Naive thymus-derived CD4-positive, alpha-beta T cell (primary cell): ENCODE data around the gene RABL2B. TPM values are rescaled to one million over a fixed set of nuclear protein-coding genes. Genes with fewer than 3 reads are reported as not detected.

Source experiments
- ATAC-seq: fragments of 150-1000 bp; cut with Tn5 transposase; 2 replicates; pipeline ENCODE4 v1.10.0; 2021; ENCODE audit warnings: mild to moderate bottlenecking, moderate library complexity
- CTCF ChIA-PET: fragments of 350-600 bp; sonication (Branson Sonifier 250); formaldehyde crosslinking; loops from one replicate; lab custom pipeline; 2021; ENCODE audit warnings: antibody characterized with exemption; lab: Charles Lee
- POLR2A ChIA-PET: fragments of 350-600 bp; sonication (Branson Sonifier 250); formaldehyde crosslinking; loops from one replicate; lab custom pipeline; 2021; ENCODE audit warnings: antibody characterized with exemption, inconsistent platforms; lab: Charles Lee
- DNase-seq, 9 donors: peaks; one replicate each; pipeline versions ENCODE4 v3.0.0 to v3.0.0-alpha.2; 2020 to 2022; ENCODE audit warnings: mixed read lengths in 1 of 9
- H3K27ac ChIP-seq: one replicate; pipeline ENCODE4 v1.7.0; 2013; ENCODE audit warnings: mild to moderate bottlenecking, low read depth, low read length, moderate library complexity
- H3K27me3 ChIP-seq, 2 donors: one replicate each; pipeline ENCODE4 v1.7.0; 2013; ENCODE audit warnings: low read length in 2 of 2, mild to moderate bottlenecking in 2 of 2, moderate library complexity in 2 of 2; ENCODE audit not compliant: control insufficient read depth in 2 of 2, insufficient read depth in 2 of 2
- H3K36me3 ChIP-seq, 3 experiments: 1 replicate in 2 of 3; 2 replicates in 1 of 3; pipeline ENCODE4 v1.7.0; 2013; ENCODE audit warnings: low read length in 3 of 3, mild to moderate bottlenecking in 3 of 3, moderate library complexity in 1 of 3; ENCODE audit not compliant: insufficient read depth in 3 of 3, control insufficient read depth in 2 of 3
- H3K4me1 ChIP-seq, 2 donors: one replicate each; pipeline ENCODE4 v1.7.0; 2013; ENCODE audit warnings: low read length in 2 of 2, mild to moderate bottlenecking in 2 of 2, moderate library complexity in 1 of 2; ENCODE audit not compliant: control insufficient read depth in 2 of 2, insufficient read depth in 2 of 2
- H3K4me3 ChIP-seq: 2 replicates; pipeline ENCODE4 v1.7.0; 2013; ENCODE audit warnings: mild to moderate bottlenecking, low read length
- H3K9me3 ChIP-seq, 3 experiments: 1 replicate in 2 of 3; 2 replicates in 1 of 3; pipeline ENCODE4 v1.7.0; 2013; ENCODE audit warnings: low read length in 3 of 3; ENCODE audit not compliant: control insufficient read depth in 2 of 3
- H3K27ac Mint-ChIP-seq, 9 donors: one replicate each; pipeline ENCODE4 v1.8.0; 2020 to 2022; ENCODE audit warnings: mixed read lengths in 9 of 9, mild to moderate bottlenecking in 8 of 9, moderate library complexity in 5 of 9, inconsistent platforms in 2 of 9
- H3K27me3 Mint-ChIP-seq, 5 donors: one replicate each; pipeline ENCODE4 v1.8.0; 2021 to 2022; ENCODE audit warnings: mixed read lengths in 5 of 5, mild to moderate bottlenecking in 1 of 5
- H3K36me3 Mint-ChIP-seq, 5 donors: one replicate each; pipeline ENCODE4 v1.8.0; 2020 to 2022; ENCODE audit warnings: mixed read lengths in 5 of 5, mild to moderate bottlenecking in 3 of 5, inconsistent platforms in 1 of 5
- H3K4me1 Mint-ChIP-seq, 7 donors: one replicate each; pipeline ENCODE4 v1.8.0; 2020 to 2022; ENCODE audit warnings: mixed read lengths in 7 of 7, mild to moderate bottlenecking in 3 of 7, inconsistent platforms in 1 of 7
- H3K4me3 Mint-ChIP-seq, 10 donors: one replicate each; pipeline ENCODE4 v1.8.0; 2020 to 2022; ENCODE audit warnings: mild to moderate bottlenecking in 10 of 10, mixed read lengths in 10 of 10, moderate library complexity in 6 of 10, inconsistent platforms in 2 of 10
- H3K9me3 Mint-ChIP-seq, 11 donors: one replicate each; pipeline ENCODE4 v1.8.0; 2020 to 2022; ENCODE audit warnings: mixed read lengths in 11 of 11, mild to moderate bottlenecking in 4 of 11, inconsistent platforms in 1 of 11, moderate library complexity in 1 of 11
- intact Hi-C, 2 donors: fragments of 100-400 bp; cut with micrococcal nuclease; formaldehyde crosslinking; loops; one replicate each; pipeline ENCODE4 v1.15.1; 2023
- polyA plus RNA-seq, 2 donors: library from polyadenylated mRNA; unstranded; fragments of 300-500 nt; fragmentation: Illumina TruSeq; gene quantifications; one replicate each; pipeline ENCODE4 v1.2.3, GENCODE V29; 2021
- total RNA-seq, 6 experiments: library from RNA in 5 of 6; stranded (reverse) in 5 of 6; gene quantifications; 1 replicate in 5 of 6; 2 replicates in 1 of 6; pipeline ENCODE4 v1.2.3 and lab custom pipeline; 2021 to 2026

RABL2B gene
- total and polyA plus RNA-seq, 7 experiments from 2014 or later, result 24.3 to 81.7 (median 46.8) TPM

DNA sequence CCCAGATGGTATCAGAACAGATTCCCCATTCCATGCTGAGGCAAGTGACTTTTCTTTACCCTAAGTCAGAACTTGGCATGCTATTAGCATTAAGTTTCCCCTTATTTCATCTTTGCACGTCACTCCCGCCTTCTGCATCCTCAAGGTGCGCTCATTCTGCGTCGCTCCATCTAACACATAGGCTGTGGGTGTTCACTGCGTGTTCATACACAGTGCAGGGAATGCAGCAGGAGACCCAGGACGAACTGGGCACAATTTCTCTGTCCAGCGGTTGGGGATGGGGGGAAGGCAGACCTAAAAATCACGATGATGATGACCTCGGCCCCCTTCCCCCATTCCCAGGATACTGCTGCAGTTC, 65.1 kb downstream of the RABL2B start:
- Mint-ChIP-seq H3K9me3 (no peaks in the 10 kb centered on the region), H3K4me3 (no peak overlapping the region), H3K36me3 (no peaks in the 10 kb centered on the region), H3K27me3 (no peaks in the 10 kb centered on the region), H3K27ac (no peak overlapping the region), H3K4me1 (peaks cover 0 to 1% (median 0%) of the 10 kb centered on the region in 7 donors)
- Histone ChIP-seq H3K4me1 (no peaks in the 10 kb centered on the region), H3K9me3 (no peaks in the 10 kb centered on the region), H3K27ac (no peak overlapping the region), H3K27me3 (no peaks in the 10 kb centered on the region), H3K36me3 (no peaks in the 10 kb centered on the region), H3K4me3 (no peak overlapping the region)
- intact Hi-C loops, result no loop called here
- DNase-seq, result no peak
- POLR2A ChIA-PET, result no interaction called here
- CTCF ChIA-PET, result no interaction called here
- ATAC-seq, result no peak

GRCh38 chr22:50717709-50718351, 65.6 kb downstream of the RABL2B start:
- Mint-ChIP-seq H3K4me3 (no peak overlapping the region), H3K27ac (no peak overlapping the region), H3K9me3 (no peaks in the 10 kb centered on the region), H3K4me1 (peaks cover 0 to 1% (median 0%) of the 10 kb centered on the region in 7 donors), H3K36me3 (no peaks in the 10 kb centered on the region), H3K27me3 (no peaks in the 10 kb centered on the region)
- CTCF ChIA-PET, result no interaction called here
- no peaks in the 10 kb centered on the region for H3K9me3 ChIP-seq
- ATAC-seq (no peak), DNase-seq (no peak)
- POLR2A ChIA-PET, result no interaction called here
- no peaks in the 10 kb centered on the region for H3K27me3 ChIP-seq
- no peaks in the 10 kb centered on the region for H3K4me1 ChIP-seq
- intact Hi-C loops, result no loop called here
- no peak overlapping the region for H3K4me3 ChIP-seq
- H3K36me3 ChIP-seq, result no peaks in the 10 kb centered on the region
- H3K27ac ChIP-seq, result no peak overlapping the region

Other genes with a start within 250 kb of the RABL2B start
- 10 to 100 TPM in 1 of 5 experiments, 1 to 10 TPM in 4; 4.4 to 17.2 (median 6.8) TPM for gene KLHDC7B, start 237.7 kb downstream of the RABL2B start, total RNA-seq
- 10 to 100 TPM in 1 of 2 donors, 1 to 10 TPM in 1; 7.8 to 10.0 TPM for gene KLHDC7B, start 237.7 kb downstream of the RABL2B start, polyA plus RNA-seq
- gene SYCE3, start 220.7 kb downstream of the RABL2B start, total RNA-seq, result not detected
- not detected for gene SYCE3, start 220.7 kb downstream of the RABL2B start, polyA plus RNA-seq
- gene CPT1B, start 205.2 kb downstream of the RABL2B start, total RNA-seq, result 100 to 1,000 TPM in 1 of 5 experiments, 10 to 100 TPM in 4; 43.9 to 108 (median 66.7) TPM
- gene CPT1B, start 205.2 kb downstream of the RABL2B start, polyA plus RNA-seq, result 1 to 10 TPM in 1 of 2 donors, under 1 TPM in 1; 0.32 to 2.8 TPM
- 100 to 1,000 TPM; 121 to 214 (median 191) TPM for gene CHKB, start 200.8 kb downstream of the RABL2B start, total RNA-seq
- gene CHKB, start 200.8 kb downstream of the RABL2B start, polyA plus RNA-seq, result 10 to 100 TPM; 24.2 to 29.4 TPM
- gene MAPK8IP2, start 182.8 kb downstream of the RABL2B start, total RNA-seq, result under 1 TPM; 0.24 to 0.64 (median 0.38) TPM
- gene MAPK8IP2, start 182.8 kb downstream of the RABL2B start, polyA plus RNA-seq, result not detected
- gene ARSA, start 155.5 kb downstream of the RABL2B start, total RNA-seq, result 10 to 100 TPM; 64.3 to 96.3 (median 68.7) TPM
- 10 to 100 TPM in 1 of 2 donors, 1 to 10 TPM in 1; 7.1 to 12.3 TPM for gene ARSA, start 155.5 kb downstream of the RABL2B start, polyA plus RNA-seq
- under 1 TPM in 3 of 5 experiments, not detected in 2; 0.07 to 0.73 (median 0.16) TPM for gene SHANK3, start 110.8 kb downstream of the RABL2B start, total RNA-seq
- gene SHANK3, start 110.8 kb downstream of the RABL2B start, polyA plus RNA-seq, result not detected
- not detected for gene ACR, start 45.4 kb downstream of the RABL2B start, total RNA-seq
- gene ACR, start 45.4 kb downstream of the RABL2B start, polyA plus RNA-seq, result not detected